Stimulated activated naive CD8-positive, alpha-beta T cell treated with anti-CD3 and anti-CD28 coated beads, Interleukin-15, Interleukin-2, amounts not matched to agents 100 ng/mL and 50 ng/mL, for 24 hours (primary cell): Measurements from ENCODE around the gene AADAC.
"Not testable (repeated sequence)": the region's sequence is repeated elsewhere in the genome, so short reads cannot be mapped to it uniquely, and the experiment has no call there.

Experiments
- H3K27ac Mint-ChIP-seq: one replicate; pipeline ENCODE4 v1.8.0; 2021; ENCODE audit warnings: mild to moderate bottlenecking, mixed read lengths
- H3K27me3 Mint-ChIP-seq: one replicate; pipeline ENCODE4 v1.8.0; 2021; ENCODE audit warnings: mixed read lengths
- H3K36me3 Mint-ChIP-seq: one replicate; pipeline ENCODE4 v1.8.0; 2021; ENCODE audit warnings: low read depth, mixed read lengths
- H3K4me1 Mint-ChIP-seq: one replicate; pipeline ENCODE4 v1.8.0; 2021; ENCODE audit warnings: low read depth, mixed read lengths
- H3K4me3 Mint-ChIP-seq: one replicate; pipeline ENCODE4 v1.8.0; 2021; ENCODE audit warnings: mild to moderate bottlenecking, mixed read lengths
- H3K9me3 Mint-ChIP-seq: one replicate; pipeline ENCODE4 v1.8.0; 2021; ENCODE audit warnings: mixed read lengths

The AADAC gene

GRCh38 chr3:151818361-151818760, 4.4 kb downstream of the AADAC start:
- H3K9me3 Mint-ChIP-seq, result no peaks in the 10 kb centered on the region
- H3K27ac Mint-ChIP-seq, result no peak overlapping the region
- H3K27me3 Mint-ChIP-seq, result no peaks in the 10 kb centered on the region
- no peak overlapping the region for H3K4me3 Mint-ChIP-seq
- H3K36me3 Mint-ChIP-seq, result no peaks in the 10 kb centered on the region
- H3K4me1 Mint-ChIP-seq, result no peaks in the 10 kb centered on the region

GRCh38 chr3:151819910-151820309, 6.0 kb downstream of the AADAC start:
- H3K27ac Mint-ChIP-seq, result no peak overlapping the region
- H3K27me3 Mint-ChIP-seq, result no peaks in the 10 kb centered on the region
- H3K9me3 Mint-ChIP-seq, result no peaks in the 10 kb centered on the region
- no peaks in the 10 kb centered on the region for H3K4me1 Mint-ChIP-seq
- H3K36me3 Mint-ChIP-seq, result no peaks in the 10 kb centered on the region
- no peak overlapping the region for H3K4me3 Mint-ChIP-seq

GRCh38 chr3:151827816-151828215, 13.9 kb downstream of the AADAC start:
- H3K4me3 Mint-ChIP-seq, result no peak overlapping the region
- H3K27me3 Mint-ChIP-seq, result peaks cover 3% of the 10 kb centered on the region

GRCh38 chr3:151835751-151836525, 22.0 kb downstream of the AADAC start:
- H3K27ac Mint-ChIP-seq, result no peak overlapping the region

More at GRCh38 chr3:151827816-151828215, 13.9 kb downstream of the AADAC start:
- Mint-ChIP-seq H3K4me1 (no peaks in the 10 kb centered on the region), H3K27ac (no peak overlapping the region), H3K36me3 (no peaks in the 10 kb centered on the region), H3K9me3 (no peaks in the 10 kb centered on the region)

GRCh38 chr3:151837057-151837456, 23.1 kb downstream of the AADAC start:
- no peak overlapping the region for H3K27ac Mint-ChIP-seq

More at GRCh38 chr3:151835751-151836525, 22.0 kb downstream of the AADAC start:
- Mint-ChIP-seq H3K4me1 (no peaks in the 10 kb centered on the region), H3K36me3 (no peaks in the 10 kb centered on the region), H3K9me3 (no peaks in the 10 kb centered on the region), H3K27me3 (peaks cover 6% of the 10 kb centered on the region), H3K4me3 (no peak overlapping the region)

GRCh38 chr3:151838574-151839312, 24.8 kb downstream of the AADAC start:
- no peak overlapping the region for H3K27ac Mint-ChIP-seq
- H3K27me3 Mint-ChIP-seq, result peaks cover 3% of the 10 kb centered on the region
- H3K36me3 Mint-ChIP-seq, result no peaks in the 10 kb centered on the region
- H3K4me3 Mint-ChIP-seq, result no peak overlapping the region
- no peaks in the 10 kb centered on the region for H3K4me1 Mint-ChIP-seq
- no peaks in the 10 kb centered on the region for H3K9me3 Mint-ChIP-seq

More at GRCh38 chr3:151837057-151837456, 23.1 kb downstream of the AADAC start:
- Mint-ChIP-seq H3K9me3 (no peaks in the 10 kb centered on the region), H3K36me3 (no peaks in the 10 kb centered on the region), H3K27me3 (peaks cover 6% of the 10 kb centered on the region), H3K4me1 (no peaks in the 10 kb centered on the region), H3K4me3 (no peak overlapping the region)

GRCh38 chr3:151839313-151839631, 25.4 kb downstream of the AADAC start:
- Mint-ChIP-seq H3K9me3 (no peaks in the 10 kb centered on the region), H3K36me3 (no peaks in the 10 kb centered on the region), H3K27ac (no peak overlapping the region), H3K4me1 (no peaks in the 10 kb centered on the region), H3K27me3 (peaks cover 3% of the 10 kb centered on the region), H3K4me3 (no peak overlapping the region)

DNA sequence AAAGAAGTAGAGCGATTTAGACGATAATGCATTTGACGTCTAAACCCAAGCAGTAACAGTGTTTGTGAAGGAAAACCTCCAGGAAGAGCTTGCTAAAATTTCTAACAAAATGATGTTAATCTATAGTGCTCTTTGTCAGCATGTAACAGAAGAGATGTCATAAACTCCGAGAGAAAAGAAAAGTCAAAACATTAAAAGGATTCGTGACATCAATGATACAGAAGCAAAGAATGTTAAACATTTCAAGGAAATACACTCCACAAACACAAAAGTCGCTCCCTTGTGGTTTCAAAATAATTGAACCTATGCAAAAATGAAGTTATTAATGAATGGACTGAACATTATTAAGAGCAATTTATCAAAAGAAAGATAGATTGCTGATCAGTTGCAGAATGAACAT, 27.9 kb downstream of the AADAC start:
- Mint-ChIP-seq H3K36me3 (no peaks in the 10 kb centered on the region), H3K9me3 (no peaks in the 10 kb centered on the region), H3K4me3 (no peak overlapping the region), H3K27ac (no peak overlapping the region), H3K4me1 (no peaks in the 10 kb centered on the region), H3K27me3 (no peaks in the 10 kb centered on the region)

DNA sequence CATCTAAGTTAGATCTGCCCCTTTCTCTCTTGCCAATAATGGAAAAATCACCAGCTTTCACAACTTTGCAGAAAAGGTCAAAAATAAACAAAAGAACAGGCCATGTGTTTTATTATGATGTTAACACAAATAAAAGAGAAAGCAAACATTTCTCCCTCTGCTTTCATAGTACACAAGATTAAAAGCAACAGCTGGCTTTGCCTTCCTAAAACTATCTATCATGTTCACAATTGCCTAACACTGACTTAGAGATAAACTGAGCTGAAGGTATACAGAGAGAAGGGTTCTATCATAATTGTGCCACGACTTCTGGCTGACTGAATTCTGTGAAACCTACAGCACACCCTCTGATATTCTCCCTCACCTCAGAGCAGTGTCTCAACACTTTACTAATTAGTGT, 29.4 kb downstream of the AADAC start:
- no peaks in the 10 kb centered on the region for H3K4me1 Mint-ChIP-seq
- H3K27ac Mint-ChIP-seq, result no peak overlapping the region
- H3K27me3 Mint-ChIP-seq, result no peaks in the 10 kb centered on the region
- H3K36me3 Mint-ChIP-seq, result no peaks in the 10 kb centered on the region
- no peak overlapping the region for H3K4me3 Mint-ChIP-seq
- no peaks in the 10 kb centered on the region for H3K9me3 Mint-ChIP-seq

DNA sequence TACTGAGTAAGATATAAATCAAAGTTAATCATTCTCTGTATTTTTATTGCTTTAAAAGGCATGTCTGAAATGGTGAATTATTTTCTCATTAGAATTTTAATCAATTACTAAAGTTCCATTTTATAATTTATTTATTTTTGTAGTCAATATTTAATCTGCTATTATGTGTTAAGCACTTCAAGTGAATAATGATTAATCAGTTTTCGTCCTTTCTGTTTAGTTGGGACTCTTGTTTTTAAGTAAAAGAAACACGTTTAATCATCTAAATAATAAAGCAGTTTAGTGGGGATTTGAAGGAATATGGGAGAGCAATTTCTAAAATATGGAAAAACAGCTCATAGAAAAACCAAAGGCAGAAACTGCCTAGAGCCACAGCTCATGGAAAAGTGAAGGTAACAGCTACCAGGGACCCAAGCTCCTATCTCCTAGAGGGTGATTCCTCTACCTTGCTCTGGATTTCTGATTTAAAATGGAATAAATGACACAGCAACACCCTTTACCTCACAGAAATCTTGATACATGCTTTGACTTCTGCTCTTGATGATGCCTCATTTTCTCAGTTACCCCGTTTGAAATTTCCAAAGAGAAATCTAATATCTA, 31.5 kb downstream of the AADAC start:
- Mint-ChIP-seq H3K9me3 (no peaks in the 10 kb centered on the region), H3K36me3 (no peaks in the 10 kb centered on the region), H3K27me3 (no peaks in the 10 kb centered on the region)

DNA sequence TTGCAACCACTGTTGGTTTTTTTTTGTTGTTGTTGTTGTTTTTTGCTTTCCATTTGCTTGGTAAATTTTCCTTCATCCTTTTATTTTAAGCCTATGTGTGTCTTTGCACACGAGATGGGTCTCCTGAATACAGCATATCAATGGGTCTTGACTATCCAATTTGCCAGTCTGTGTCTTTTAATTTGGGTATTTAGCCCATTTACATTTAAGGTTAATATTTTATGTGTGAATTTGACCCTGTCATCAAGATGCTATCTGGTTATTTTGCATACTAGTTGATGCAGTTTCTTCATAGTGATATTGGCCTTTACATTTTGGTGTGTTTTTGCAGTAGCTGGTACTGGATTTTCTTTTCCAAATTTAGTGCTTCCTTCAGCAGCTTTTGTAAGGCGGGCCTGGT, 36.1 kb downstream of the AADAC start:
- not testable (repeated sequence) for H3K9me3 Mint-ChIP-seq, H3K36me3 Mint-ChIP-seq, H3K4me3 Mint-ChIP-seq, H3K27ac Mint-ChIP-seq, H3K4me1 Mint-ChIP-seq, H3K27me3 Mint-ChIP-seq

More for the DNA sequence above, 31.5 kb downstream of the AADAC start:
- Mint-ChIP-seq H3K4me3 (no peak overlapping the region), H3K27ac (no peak overlapping the region), H3K4me1 (no peaks in the 10 kb centered on the region)

DNA sequence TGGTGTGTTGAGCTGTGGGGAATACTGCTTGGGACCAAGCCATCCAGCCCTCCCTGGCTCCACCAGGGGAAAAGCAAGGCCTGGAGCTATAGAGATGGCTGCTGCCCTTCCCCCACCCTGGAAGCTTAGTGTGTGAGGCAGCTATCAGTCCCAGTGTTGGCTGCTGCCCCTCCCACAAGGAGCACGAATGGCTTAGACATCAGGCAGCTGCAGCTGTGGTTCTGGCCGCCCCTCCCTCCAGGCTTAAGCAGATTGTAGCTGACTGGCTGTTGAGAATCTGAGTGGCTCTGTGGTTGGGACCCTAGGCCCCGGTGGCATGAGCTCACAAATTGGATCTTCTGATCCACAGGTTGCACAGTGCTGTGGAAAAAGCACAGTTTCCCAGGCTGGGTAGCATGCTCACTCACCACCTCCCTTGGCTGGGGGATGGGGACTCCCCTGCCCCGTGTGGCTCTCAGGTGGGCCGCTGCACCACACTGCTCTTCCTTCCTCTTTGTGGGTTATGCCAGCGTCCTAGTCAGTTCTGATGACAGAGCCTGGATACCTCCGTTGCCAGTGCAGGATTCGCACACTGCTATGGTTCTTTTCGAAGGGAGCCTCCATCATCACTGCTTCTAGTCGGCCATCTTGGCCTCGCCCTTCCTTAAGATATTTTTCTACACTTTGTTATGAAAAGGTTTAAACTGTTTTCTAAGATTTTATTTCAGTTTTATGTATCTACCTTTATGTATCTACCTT, 38.3 kb downstream of the AADAC start:
- H3K4me3 Mint-ChIP-seq, result no peak overlapping the region
- H3K27ac Mint-ChIP-seq, result no peak overlapping the region
- peaks cover 6% of the 10 kb centered on the region for H3K9me3 Mint-ChIP-seq
- no peaks in the 10 kb centered on the region for H3K27me3 Mint-ChIP-seq
- no peaks in the 10 kb centered on the region for H3K36me3 Mint-ChIP-seq
- no peaks in the 10 kb centered on the region for H3K4me1 Mint-ChIP-seq

GRCh38 chr3:151856118-151856517, 42.2 kb downstream of the AADAC start:
- no peak overlapping the region for H3K4me3 Mint-ChIP-seq
- no peaks in the 10 kb centered on the region for H3K9me3 Mint-ChIP-seq
- H3K27ac Mint-ChIP-seq, result no peak overlapping the region
- H3K36me3 Mint-ChIP-seq, result no peaks in the 10 kb centered on the region
- no peaks in the 10 kb centered on the region for H3K27me3 Mint-ChIP-seq
- H3K4me1 Mint-ChIP-seq, result no peaks in the 10 kb centered on the region

DNA sequence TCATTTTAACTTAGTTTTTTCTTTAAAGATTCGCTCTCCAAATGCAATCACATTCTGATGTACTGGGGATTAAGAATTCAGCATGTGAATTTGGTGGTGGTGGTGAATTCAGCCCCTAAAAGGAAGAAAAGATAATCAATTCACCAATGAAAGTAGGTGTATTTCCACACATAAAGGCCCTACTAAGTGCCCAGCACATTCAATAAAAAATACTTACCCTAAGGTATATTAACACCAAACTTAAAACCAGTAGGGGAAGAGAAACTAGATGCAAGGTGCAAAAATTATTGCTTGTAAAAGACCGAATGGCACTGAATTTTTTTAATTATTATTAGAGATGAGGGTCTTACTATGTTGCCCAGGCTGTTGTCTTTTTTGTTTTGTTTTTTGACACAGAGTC, 42.7 kb downstream of the AADAC start:
- Mint-ChIP-seq H3K9me3 (no peaks in the 10 kb centered on the region), H3K27ac (no peak overlapping the region), H3K36me3 (no peaks in the 10 kb centered on the region), H3K27me3 (no peaks in the 10 kb centered on the region), H3K4me1 (no peaks in the 10 kb centered on the region), H3K4me3 (no peak overlapping the region)

DNA sequence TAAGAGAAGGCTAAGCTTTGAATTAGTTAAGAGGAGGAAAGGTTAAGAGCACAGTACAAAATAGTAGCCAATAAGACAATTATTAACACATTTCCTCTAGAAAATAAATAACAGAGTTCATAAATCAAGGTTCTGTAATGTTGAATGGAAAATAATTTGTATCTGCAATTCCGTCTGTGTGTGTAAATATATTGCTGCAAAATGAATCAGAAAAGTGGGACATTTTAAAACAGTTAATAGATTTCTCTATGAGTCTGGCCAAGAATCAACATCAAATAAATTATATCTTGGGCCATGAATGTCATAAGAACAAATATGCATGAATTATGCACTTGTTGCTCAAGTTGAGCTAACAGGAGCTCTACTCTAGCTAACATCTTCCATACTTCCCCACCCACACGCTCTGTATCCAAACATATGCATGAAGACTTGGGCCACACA, 45.3 kb downstream of the AADAC start:
- Mint-ChIP-seq H3K4me1 (no peaks in the 10 kb centered on the region), H3K4me3 (no peak overlapping the region), H3K36me3 (no peaks in the 10 kb centered on the region), H3K27me3 (no peaks in the 10 kb centered on the region), H3K9me3 (no peaks in the 10 kb centered on the region), H3K27ac (no peak overlapping the region)
